ENCODE measurements around the gene POLR3H.
"Not testable (repeated sequence)": the region's sequence is repeated elsewhere in the genome, so short reads cannot be mapped to it uniquely, and the experiment has no call there.

Gene POLR3H

DNA sequence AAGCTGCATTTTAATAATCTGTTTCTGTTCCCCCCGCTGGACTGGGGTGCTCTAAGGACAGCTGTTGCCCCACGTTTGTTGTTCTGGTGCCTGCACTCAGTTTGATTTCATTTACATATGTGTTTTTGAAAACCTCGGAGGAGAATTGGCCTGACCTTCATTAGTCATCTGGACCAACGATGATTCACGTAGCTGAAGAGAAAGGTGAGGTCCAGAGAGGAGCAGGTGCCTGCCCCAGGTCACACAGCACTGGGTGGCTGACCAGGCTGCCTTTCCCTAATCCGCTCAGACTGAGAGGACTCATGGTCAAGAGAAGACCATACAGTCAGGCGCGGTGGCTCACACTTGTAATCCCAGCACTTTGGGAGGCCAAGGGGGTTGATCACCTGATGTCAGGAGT lies 20.3 kb upstream of the POLR3H start:
- DNase-seq (ENCODE audit: low read depth), result no peak

DNA sequence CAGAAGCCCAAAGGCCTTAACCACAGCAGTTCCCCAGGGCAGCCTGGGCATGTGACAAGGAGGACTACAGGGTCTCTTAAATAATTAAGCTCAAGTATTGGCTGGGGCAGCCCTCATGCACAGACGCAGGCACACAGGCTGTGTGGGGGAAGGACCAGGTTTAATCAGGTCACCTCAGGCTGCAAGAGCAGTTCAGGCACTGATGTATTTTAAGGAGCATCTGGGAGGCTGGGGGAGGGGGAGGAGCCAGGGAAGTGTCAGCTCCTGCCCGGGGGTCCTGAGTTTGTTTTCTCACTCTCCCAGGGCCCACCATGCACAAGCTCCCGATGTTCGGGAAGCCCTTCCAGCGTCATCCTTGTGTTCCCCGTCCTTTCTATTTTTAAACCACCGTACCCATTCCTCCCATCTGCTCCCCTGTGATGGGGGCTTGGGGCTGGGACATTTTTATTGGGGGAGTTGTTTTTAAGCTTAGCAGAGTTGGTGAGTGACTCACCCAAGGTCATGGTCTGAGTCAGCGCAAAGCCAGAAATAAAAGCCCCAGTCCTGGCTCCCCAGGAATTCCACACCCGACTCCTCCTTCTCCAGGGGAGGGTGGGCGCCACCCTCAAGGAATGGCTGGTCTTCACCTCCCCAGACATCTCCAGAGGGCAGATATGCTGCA lies 18.9 kb upstream of the POLR3H start:
- DNase-seq (ENCODE audit: low read depth), result no peak

DNA sequence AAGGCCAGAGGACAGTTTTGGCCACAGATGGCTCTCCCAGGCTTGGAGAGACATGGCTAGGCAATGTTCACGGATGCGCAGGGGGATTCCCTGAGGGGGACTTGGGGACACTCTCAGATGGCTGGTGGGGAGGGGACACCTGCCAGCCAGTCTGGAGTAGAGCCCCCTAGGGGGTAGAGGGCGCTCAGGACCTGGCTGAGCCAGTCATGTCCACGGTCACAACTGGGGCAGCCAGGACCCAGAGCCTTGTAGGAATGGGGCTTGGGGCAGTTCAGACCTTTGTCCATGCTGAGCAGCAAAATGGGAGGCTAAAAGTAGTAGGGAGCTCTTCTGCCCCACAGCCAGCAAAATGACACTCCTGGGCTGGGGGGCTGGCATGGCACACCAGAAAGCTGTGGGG lies 18.2 kb upstream of the POLR3H start:
- no peak for DNase-seq (ENCODE audit: low read depth)

DNA sequence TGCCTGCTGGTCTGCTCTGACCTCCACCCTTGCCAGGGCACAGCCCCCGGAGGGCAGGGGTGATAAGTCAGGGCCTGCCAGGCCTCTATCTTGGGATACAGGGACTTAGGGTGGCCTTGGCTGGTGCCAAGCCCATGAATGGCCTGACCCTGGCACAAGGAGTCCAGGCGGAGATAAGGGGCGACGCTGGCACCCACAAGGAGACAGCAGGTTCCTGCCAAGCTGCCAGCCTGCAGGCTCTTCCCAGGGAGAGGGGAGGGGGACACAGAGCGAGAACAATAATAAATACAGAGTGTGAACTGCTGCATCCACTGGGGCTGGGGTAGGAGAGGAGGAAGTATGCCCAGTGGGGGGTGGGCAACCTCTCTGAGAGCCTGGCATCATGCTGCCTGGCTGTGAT lies 17.5 kb upstream of the POLR3H start:
- no peak for DNase-seq (ENCODE audit: low read depth)

DNA sequence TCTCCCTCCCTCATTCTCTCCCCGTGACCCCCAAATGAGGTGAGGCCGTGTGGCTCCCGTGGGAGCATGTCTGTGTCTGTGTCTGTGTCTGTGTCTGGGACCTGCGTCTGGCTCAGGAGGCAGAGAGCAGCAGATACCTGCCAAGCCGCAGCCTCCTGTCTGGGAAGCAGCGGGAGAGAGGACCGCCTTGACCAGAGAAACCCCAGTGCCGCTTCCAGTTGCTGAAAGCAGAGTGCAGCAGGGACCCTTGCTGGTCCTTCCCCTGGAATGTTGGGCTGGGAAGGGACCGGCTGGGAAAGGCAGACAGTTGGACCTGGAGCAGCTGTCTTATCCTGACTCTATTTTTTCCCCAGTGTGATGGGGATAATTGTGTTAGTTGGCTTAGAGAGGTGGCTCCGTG lies 17.1 kb upstream of the POLR3H start:
- no peak for DNase-seq (ENCODE audit: low read depth)

DNA sequence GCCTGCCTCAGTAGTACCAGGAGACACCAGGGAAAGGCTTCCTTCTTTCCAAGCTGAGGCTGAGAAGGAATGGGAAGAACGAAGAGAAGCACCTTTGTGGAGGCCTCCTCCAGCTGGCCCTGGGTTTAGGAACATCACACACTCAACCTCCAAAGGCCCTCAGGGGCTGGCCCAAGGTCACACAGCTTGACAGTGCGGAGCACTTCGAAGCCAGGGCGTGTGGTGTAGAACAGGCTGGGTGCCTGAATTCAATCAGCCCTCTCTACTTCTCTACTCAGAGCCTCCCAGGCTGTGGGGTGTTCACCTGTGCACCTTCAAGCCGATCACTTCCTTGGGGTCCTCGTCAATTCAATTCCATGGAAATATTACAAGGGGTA lies 15.8 kb upstream of the POLR3H start:
- no peak for DNase-seq (ENCODE audit: low read depth)

DNA sequence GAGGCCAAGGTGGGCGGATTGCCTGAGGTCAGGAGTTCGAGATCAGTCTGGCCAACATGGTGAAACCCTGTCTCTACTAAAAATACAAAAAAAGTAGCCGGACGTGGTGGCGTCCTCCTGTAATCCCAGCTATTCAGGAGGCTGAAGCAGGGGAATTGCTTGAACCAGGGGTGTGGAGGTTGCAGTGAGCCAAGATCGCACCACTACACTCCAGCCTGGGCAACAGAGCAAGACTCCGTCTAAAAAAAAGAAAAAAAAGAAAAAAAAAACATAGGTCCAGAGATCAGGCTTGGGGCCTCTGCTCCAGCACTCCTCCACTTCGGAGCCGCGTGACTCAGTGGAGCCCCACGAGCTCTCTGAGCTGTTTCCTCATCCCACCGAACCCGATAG lies 14.0 kb upstream of the POLR3H start:
- not testable (repeated sequence) for DNase-seq (ENCODE audit: low read depth)

DNA sequence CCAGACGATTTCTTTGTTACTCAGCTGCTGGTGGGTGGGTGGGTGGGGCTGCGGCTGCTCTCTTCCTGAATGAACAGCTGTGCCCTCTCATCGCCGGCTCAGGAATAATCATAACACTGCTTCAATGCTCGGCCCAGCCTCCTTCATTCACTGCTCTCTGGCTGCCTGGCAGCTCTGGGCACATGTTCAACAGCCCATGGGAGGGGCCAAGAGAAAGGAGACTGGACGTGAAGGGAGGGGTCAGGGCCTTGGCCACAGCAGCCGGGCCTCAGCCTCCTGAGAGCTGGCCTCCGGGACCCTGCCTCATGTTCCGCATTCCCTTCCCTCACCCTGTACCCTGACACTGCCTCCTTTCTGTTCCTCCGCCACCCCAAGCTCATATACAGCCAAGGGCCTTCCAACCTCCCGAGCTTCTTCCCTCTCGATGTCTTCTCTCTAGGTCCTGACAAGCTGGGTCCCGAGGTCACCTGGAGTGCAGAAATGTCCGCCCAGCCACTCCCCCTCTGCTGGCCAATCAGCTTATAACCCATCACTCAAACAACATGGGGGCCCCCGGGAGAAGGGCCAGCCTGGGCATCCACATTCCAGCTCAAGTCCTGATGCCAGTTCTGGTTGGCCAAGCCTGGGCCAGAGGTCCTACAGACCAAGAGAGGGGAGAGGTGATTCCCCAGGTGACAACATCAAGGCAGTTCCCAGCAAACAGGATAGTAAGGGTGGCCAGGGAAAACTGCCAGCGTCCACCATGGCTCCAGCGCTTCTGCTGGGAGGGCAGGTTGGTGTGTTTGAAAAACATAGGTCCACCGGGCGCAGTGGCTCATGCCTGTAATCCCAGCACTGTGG lies 13.4 kb upstream of the POLR3H start:
- DNase-seq (ENCODE audit: low read depth), result no peak

DNA sequence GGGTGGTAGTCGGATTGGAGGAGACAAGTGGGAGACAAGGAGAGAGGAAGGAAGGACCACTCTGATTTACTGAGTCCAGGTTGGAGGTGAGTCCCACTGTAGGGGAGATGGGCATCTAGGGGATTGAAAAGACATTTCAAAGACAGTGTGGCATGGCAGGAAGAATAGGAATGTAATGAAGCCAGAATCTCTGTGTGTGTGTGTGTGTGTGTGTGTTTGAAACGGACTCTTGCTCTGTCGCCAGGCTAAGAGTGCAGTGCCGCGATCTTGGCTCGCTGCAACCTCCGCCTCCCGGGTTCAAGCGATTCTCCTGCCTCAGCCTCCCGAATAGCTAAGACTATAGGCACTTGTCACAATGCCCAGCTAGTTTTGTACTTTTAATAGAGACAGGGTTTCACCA lies 12.3 kb upstream of the POLR3H start:
- no peak for DNase-seq (ENCODE audit: low read depth)

DNA sequence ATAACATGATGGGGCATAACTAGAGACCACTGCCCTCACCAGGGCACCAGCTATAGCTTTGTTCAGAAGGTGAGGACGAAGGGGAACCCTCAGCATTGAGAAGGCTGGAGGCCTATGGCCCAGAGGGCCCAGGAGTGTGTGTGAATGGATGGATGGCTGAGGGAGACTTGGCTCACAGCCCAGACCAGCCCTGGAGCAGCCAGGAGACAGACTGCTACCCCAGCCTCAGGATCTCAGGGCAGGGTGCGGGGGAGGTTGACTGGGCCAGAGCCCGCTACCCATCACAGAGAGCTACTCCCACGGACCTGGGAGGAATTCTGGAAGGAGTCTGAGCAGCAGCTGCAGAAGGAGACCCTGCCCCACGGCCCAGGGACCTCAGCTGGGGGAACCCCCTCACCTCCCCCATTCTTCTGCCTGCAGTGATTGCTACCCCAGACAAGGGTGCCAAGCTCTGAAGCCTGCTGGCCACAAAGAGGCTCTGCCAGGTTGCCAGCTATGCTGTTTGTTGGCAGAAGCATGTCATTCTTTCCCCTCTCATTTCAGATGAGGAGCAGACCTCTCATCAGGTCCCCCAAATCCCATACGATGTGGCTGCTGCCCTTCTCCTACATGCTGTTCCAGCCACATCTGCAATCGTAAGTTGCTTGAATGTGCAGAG lies 11.2 kb upstream of the POLR3H start:
- DNase-seq (ENCODE audit: low read depth), result no peak

DNA sequence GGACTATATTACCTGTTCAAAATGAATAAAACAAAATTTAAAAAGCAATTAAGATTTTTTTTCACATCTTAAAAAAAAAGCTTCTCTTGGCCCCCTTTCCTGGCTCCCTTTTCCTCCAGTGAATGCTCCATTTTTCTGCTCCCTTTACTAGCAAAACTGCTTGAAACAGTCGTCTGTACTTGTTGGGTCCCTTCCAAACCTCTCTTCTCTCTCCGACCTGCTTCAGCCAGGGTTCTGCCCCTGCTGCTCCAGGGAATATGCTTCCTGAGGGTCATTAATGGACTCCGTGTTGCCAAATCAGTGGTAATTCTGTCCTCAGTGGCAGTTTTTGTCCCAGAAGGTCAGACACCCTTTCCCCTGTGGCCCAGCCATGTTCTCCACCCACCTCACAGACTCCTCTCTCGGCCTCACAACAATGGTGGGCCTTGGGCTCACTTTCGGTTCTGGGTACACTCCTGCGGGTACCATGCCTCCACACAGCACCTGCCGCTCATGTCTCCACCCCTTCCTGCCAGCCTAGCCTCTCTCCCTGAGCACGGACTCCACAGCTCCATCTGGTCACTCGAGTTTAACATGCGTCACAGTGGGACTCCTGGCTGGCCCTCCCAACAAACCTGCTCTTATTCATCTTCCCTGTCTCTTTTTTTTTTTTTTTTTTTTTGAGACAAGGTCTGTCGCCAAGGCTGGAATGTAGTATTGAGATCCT lies 7.8 kb upstream of the POLR3H start:
- no peak for DNase-seq (ENCODE audit: low read depth)

DNA sequence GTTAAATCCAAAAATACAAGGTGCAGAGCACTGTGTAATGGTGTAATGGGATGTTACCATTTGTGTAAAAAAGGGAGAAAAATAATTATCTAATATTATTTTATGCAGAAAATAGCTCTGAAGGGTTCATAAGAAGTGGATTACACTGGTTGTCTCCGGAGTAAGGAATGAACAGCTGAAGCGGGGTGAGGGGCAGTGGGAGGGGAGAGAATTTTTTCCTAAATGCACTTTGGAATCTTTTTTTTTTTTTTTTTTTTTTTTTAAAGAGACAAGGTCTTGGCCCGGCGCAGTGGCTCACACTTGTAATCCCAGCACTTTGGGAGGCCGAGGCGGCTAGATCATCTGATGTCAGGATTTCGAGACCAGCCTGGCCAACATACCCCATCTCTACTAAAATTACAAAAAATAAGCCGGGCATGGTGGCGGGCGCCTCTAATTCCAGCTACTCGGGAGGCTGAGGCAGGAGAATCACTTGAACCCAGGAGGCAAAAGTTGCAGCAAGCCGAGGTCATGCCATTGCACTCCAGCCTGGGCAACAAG lies 6.8 kb upstream of the POLR3H start:
- no peak for DNase-seq (ENCODE audit: low read depth)

DNA sequence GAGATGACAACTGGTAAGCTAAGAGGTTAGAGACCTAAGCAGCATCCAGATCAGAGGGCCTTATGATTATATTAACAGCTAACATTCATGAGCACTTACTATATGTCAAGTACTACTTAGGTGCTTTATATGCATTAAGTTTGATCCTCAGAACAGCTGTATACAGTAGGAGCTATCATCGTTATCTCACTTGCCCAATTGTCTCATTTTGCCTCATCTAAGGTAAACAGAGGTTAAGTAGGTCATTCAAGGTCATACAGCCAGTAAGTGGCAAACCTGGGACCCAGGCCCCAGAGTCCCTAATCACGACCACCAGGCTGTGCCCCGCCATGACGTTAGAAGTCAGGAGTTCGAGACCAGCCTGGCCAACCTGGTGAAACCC lies 4.6 kb upstream of the POLR3H start:
- DNase-seq (ENCODE audit: low read depth), result no peak

DNA sequence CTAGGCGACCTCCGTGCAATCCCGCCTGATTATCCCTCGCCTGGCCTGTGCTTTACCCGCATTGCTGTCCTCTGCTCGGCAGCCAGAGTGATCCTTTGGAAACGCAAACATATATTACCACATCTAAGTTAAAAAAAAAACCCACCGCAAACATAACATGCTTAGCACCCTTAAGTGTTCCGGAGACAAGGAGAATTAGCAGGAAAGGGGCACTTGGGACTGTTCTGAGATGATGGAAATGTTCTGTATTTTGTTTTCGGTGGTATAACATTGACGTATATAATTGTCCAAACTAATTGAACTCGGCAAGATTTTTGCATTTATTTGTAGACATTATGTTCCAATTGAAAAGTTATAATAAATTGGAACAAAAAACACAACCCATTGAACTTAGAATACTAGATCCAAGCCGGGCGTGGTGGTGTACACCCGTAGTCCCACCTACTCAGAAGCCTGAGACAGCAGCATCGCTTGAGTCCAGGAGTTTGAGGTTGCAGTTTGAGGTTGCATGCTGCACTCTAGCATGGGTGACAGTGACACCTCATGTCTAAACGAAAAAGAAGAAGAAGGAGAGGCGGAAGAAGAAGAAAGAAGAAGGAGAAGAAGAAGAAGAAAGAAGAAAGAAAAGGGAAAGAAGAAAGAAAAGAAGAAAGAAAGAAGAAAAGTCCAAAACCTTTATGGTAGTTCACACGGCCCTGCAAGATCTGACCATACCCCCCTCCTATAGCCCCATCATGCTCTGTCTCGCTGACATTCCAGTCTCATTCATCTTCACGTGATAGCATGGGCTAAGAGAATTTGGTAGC lies 604 bp upstream of the POLR3H start:
- no peak for DNase-seq (ENCODE audit: low read depth)

DNA sequence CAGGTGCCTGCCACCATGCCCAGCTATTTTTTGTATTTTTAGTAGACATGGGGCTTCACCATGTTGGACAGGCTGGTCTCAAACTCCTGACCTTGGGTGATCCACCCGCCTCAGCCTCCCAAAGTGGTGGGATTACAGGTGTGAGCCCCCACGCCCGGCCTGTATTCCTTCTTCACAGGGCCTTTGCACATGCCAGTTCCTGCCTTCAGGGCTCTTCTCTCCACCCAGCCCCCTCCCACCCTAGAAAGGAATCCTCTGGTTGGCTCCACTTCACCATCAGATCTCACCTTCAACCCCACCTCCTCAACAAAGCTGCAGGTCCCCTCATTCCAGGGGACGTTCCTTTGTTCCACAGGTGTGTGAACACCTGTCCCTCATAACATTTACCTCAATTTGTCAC lies 2.0 kb downstream of the POLR3H start:
- no peak for DNase-seq (ENCODE audit: low read depth)

DNA sequence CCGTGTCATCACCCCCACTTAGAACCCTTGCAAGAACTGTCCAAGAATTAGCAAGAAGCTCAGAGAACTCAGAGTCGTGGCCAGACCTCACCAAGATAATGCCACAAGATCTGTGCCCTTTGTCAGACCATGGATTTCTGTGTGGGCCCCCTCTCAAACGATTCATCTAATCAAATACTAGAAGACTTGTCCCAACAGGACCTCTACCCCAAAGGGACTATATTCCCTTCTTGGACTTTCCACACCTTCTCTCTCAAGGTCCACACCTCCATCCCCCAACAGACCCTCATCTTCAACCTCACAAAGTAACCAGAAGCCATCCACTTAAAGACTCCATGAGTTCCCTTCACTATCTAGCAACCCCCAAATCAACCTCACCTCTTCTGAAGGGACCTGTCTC lies 2.8 kb downstream of the POLR3H start:
- DNase-seq (ENCODE audit: low read depth), result no peak

DNA sequence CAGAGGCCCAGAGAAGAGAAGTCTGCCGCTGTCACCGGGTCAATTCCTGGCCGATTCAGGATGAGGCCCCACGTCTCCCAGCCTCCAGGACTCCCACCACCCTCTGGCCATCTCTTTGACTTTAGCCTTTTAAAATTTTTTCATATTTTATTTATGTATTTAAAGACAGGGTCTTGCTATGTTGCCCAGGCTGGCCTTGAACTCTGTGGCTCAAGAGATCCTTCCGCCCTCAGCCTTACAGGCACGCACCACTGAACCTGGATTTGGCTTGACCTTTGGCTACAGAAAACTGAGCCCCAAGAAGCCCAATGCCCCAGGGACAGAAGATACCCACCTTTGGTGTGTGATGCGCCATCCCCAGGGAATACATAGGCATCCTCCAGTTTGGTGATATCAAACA lies 3.9 kb downstream of the POLR3H start:
- DNase-seq (ENCODE audit: low read depth), result no peak

DNA sequence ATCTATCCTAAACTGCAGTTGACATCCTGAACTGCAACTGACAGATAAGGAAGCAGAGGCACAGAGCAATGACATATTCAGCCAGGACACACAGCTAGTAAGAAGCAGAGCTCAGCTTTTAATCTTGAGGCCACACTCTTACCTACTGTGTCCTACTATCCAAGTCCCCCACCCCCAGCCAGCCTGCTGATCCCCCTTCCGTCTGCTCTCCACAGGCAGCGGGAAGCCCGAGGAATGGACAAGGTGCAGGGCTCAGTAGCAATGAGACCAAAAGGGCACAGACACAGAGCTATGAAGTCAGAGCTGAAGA lies 4.3 kb downstream of the POLR3H start:
- no peak for DNase-seq (ENCODE audit: low read depth)

DNA sequence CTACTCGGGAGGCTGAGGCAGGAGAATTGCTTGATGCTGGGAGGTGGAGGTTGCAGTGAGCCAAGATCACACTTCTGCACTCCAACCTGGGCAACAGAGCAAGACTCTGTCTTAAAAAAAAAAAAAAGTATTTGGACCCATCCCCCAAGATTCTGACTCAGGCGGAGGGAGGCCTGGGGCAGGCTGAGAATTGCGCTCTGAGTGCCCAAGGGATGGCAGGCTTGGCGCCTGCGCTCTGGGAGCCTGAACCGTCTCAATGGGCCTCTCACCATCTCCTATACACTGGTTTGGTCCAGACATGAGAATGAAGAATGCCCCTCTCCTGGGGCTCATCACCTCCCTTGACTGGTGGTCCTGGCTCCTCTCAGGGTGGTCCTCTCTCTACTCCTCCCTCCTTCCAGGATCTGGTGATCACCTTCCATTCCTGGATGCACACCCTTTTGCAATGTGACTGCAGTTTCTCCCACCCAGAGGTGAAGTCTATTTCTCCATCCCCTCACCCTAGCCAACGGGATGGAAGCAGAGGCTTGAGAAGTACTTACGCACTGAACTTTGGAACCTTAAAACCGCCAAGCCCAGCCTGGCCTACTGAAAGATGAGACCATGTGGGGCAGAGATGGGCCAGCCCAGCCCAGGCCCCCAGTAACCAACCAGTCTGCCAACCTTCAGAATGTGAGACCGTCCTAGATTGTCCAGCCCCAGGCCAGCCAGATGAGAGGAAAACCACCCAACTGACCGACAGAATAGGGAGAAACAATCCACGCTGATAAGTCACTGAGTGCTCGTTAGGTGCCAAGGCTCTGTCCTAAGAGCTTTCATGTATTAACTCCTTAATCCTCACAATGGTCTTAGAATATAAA lies 4.9 kb downstream of the POLR3H start:
- DNase-seq (ENCODE audit: low read depth), result no peak

DNA sequence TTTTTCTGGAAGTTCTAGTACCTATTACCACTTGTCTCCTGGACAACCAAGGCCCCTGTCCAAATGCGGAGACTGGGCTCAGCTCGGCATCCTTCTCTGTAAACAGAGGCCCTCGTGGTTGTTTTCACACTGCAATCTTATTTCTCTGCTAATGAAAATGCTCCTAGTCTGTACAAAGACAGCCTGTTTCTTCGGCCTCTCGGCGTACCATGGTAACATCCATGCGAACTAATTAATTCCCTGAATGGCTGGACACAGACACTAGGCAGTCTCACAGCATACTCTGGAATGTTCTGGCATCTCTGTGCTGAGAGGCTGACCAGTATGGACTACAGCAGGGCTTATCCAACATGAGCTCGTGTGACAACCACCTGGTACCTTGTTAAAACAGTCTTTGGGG lies 5.7 kb downstream of the POLR3H start:
- DNase-seq (ENCODE audit: low read depth), result no peak

DNA sequence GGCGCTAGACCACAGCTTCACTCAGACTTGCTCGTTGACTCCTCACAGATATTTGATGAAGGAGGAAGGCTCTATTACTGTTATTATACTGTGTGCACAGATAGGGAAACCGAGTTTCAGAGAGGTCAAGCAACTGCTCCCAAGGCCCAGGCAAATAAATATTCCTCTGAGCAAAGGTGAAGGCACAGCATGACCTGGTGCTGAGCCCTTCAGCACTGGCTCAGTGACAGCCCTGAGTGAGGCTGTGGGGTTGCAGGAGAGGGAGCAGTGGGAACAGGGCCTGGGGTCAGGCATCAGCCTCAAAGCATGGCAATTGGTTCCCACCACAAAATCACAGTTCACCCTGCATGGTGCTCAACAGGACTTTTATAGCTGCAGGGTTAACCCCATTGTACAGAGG lies 7.1 kb downstream of the POLR3H start:
- no peak for DNase-seq (ENCODE audit: low read depth)
